ENCODE results near the gene AP1AR. TPM values are rescaled to one million over a fixed set of nuclear protein-coding genes. Genes with fewer than 3 reads are reported as not detected.

The AP1AR gene
- total RNA-seq, 2 experiments from 2014 or later, result 14.7 to 15.2 TPM

DNA sequence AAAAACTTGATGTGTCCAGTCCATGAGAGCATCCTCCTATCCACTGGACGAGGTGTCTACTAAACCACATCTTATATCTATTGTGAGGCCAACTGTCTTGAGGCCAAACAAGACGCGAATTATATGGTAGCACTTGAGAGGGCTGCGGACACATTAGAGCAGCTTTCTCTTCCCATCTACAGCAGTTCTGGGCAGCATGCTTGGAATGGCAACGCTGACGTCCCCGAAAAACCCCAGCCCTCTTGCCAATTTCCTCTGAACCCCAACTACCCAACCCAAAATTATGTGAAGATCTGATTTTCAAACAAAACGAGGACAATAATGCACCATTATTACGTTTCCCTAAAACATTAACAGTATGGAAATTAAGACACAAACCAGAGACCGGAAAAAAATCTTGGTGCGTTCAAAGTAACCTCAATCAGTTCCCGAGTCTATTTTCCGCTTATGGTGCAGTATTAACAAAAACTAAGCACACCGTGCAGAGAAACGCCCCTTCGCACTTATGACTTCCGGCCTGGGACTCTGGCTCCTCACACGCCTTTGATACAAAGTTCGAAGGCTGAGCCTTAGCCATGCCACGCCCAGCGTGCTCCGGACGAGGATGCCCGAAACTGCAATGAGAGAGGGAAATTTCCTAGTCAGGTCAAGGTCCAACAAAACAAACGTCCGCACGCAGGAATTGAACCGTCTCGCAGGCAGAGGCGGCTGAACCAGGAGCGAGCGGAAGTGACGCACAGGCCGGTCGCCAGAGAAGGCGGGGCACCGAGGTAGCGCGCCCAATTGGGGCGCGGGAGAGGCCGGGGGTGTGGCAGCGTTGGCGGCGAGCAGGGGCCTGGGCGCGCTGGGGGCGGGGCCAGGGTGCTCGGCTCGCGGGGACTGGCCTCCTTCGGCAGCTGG is 458 bp upstream of the AP1AR start:
- DNase-seq, result peak; percentile 97
- Mint-ChIP-seq H3K4me3 (peak overlapping the region; percentile 90), H3K9me3 (no peaks in the 10 kb centered on the region), H3K4me1 (ENCODE audit: low read depth) (peaks cover 29% of the 10 kb centered on the region), H3K27me3 (ENCODE audit: low read depth) (peaks cover 3% of the 10 kb centered on the region), H3K27ac (peak overlapping the region; percentile 98), H3K36me3 (ENCODE audit: low read depth) (no peaks in the 10 kb centered on the region)
- intact Hi-C loops (cut with micrococcal nuclease), result loop anchor here (1.0 to 10.0 kb wide), 14 partner anchors 17 to 534 kb away; partner anchors contain the start of genes FAM241A, LARP7 and TIFA
- CTCF ChIA-PET, result interaction anchor here (0.8 to 8.2 kb wide), 3 partner anchors 10 to 130 kb away, joined by 3 to 115 read pairs (median 7); partner anchors contain the start of gene TIFA

DNA sequence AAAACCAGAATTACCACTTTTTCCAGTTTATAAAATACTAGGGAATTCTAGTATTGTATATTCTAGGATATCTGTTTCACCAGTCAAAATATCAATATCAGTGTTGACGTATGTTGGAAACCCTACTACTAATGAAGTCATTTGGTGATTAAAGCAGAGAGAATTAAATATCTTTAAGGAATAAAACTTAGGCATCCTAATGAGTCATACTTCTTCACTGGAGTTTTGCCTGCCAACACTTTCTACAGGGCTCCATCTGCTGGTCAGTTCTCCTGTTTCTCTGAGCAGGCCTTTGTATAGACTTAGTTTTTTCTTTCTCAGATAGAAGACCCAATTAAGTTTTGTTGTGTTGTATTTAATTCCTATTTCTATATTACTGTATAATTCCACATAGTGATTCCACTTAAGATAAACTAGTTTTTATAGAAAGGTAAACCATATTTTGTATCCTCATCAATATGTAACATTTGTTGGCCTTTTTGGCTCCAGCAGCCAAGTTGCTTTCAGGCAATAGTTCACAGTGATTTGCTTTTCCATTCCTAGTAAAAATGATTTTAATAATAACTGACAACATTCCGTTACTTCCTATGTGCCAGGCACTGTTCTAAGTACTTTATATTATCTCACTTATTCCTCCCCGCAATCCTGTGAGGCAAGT is 3.5 kb downstream of the AP1AR start:
- intact Hi-C loops (cut with micrococcal nuclease), result loop anchor here (1.0 to 10.0 kb wide), 5 partner anchors 21 to 530 kb away; no protein-coding TSS in a partner anchor
- CTCF ChIA-PET, result interaction anchor here (0.6 to 8.2 kb wide), 23 partner anchors 8 to 717 kb away, joined by 3 to 115 read pairs (median 3); no protein-coding TSS in a partner anchor

DNA sequence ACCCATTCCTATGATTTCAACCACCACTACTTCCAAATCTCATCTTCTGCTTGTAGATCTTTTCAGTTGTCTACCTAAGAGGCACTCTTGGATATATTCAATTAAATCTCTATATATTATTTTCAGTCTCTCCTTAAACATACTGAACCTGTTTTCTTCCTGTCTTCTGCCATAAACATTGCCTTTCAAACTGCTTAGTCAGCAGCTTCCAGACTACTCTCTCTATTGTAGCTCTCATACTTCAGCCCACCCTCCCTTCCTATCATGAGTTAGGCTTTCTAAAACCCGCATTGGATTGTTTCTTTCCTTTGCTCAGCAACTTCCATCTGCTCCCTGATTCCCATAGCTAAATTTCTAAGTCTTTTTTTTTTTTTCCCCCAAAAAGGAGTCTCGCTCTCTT is 4.5 kb downstream of the AP1AR start:
- no peaks in the 10 kb centered on the region for H3K36me3 Mint-ChIP-seq (ENCODE audit: low read depth)
- H3K4me3 Mint-ChIP-seq, result no peak overlapping the region
- peaks cover 47% of the 10 kb centered on the region for H3K4me1 Mint-ChIP-seq (ENCODE audit: low read depth)
- H3K27me3 Mint-ChIP-seq (ENCODE audit: low read depth), result no peaks in the 10 kb centered on the region
- CTCF ChIA-PET, result interaction anchor here (0.6 to 8.2 kb wide), 12 partner anchors 9 to 277 kb away, joined by 3 to 115 read pairs (median 3); no protein-coding TSS in a partner anchor
- H3K9me3 Mint-ChIP-seq, result no peaks in the 10 kb centered on the region
- no peak overlapping the region for H3K27ac Mint-ChIP-seq
- intact Hi-C loops (cut with micrococcal nuclease), result loop anchor here (10.0 kb wide), 1 partner anchor 529 kb away; no protein-coding TSS in a partner anchor
- DNase-seq, result no peak

More for the DNA sequence above, 3.5 kb downstream of the AP1AR start:
- H3K4me3 Mint-ChIP-seq, result no peak overlapping the region
- H3K9me3 Mint-ChIP-seq, result no peaks in the 10 kb centered on the region
- peaks cover 48% of the 10 kb centered on the region for H3K4me1 Mint-ChIP-seq (ENCODE audit: low read depth)
- H3K27me3 Mint-ChIP-seq (ENCODE audit: low read depth), result no peaks in the 10 kb centered on the region
- no peak overlapping the region for H3K27ac Mint-ChIP-seq
- peak; percentile 70 for DNase-seq
- no peaks in the 10 kb centered on the region for H3K36me3 Mint-ChIP-seq (ENCODE audit: low read depth)

DNA sequence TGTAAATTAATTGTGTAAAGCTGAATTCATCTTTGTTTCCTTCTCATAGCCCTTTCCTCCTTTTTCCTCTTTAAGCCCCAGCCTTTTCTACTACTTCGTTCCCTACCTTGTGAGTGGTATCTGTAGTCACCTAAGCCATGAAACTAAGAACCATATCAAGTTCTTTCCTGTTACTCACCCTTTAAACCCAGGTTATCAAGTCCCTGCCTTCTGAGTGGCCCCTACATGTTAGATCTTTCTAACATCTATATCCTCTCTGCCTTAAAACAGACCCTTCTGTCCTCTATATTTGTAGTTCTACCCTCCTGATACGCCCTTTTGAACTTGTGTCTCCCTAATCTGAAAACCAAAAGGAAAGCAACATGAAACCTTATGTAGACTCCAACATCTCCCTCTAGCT is 7.2 kb downstream of the AP1AR start:
- no peaks in the 10 kb centered on the region for H3K27me3 Mint-ChIP-seq (ENCODE audit: low read depth)
- no peak overlapping the region for H3K4me3 Mint-ChIP-seq
- H3K36me3 Mint-ChIP-seq (ENCODE audit: low read depth), result peaks cover 2% of the 10 kb centered on the region
- intact Hi-C loops (cut with micrococcal nuclease), result loop anchor here (10.0 kb wide), 1 partner anchor 526 kb away; no protein-coding TSS in a partner anchor
- peaks cover 43% of the 10 kb centered on the region for H3K4me1 Mint-ChIP-seq (ENCODE audit: low read depth)
- H3K27ac Mint-ChIP-seq, result no peak overlapping the region
- CTCF ChIA-PET, result interaction anchor here (0.6 to 8.2 kb wide), 3 partner anchors 9 to 163 kb away, joined by 3 to 115 read pairs (median 3); no protein-coding TSS in a partner anchor
- no peak for DNase-seq
- no peaks in the 10 kb centered on the region for H3K9me3 Mint-ChIP-seq

DNA sequence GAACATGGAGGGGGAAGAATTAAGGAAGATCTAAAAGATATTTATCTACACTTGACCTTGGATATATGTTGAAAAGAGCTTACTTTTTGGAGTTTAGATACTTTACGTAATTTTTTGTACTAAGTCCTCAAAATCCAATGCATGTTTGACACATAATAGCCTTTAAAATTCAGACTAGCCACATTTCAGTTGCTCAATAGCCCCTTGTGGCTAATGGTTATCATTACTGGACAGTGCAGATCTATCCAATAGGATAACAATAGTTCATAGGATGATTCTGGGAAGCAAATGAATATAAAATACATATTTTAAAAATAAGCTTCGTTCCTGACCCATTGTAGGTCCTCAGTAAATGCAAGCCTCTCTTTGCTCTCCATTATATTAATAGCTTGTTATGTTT is 13.8 kb downstream of the AP1AR start:
- no peaks in the 10 kb centered on the region for H3K9me3 Mint-ChIP-seq

DNA sequence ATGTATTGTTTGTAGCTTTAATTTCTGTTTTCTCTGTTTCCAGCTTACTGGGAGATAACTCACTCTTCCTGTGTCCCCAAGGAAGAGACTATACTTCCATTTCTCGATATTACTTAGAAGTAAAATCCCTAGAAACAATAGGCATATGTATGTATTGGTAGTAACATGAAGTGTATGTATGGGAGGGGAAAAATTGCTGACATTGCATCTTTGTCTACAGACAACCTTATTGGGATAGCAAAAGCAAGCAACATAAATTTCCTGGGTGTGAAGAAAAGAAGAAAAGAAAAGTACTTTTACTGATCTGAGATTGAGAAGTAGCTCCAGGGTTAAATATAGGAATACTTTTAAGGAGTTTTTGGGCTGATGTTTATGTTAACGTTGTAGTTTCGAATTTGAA is 15.4 kb downstream of the AP1AR start:
- CTCF ChIA-PET, result interaction anchor here (0.7 to 1.8 kb wide), 5 partner anchors 8 to 277 kb away, joined by 3 to 6 read pairs (median 3); no protein-coding TSS in a partner anchor
- no peaks in the 10 kb centered on the region for H3K27me3 Mint-ChIP-seq (ENCODE audit: low read depth)
- H3K9me3 Mint-ChIP-seq, result no peaks in the 10 kb centered on the region
- DNase-seq, result no peak
- H3K36me3 Mint-ChIP-seq (ENCODE audit: low read depth), result peaks cover 2% of the 10 kb centered on the region
- H3K4me1 Mint-ChIP-seq (ENCODE audit: low read depth), result peaks cover 9% of the 10 kb centered on the region
- intact Hi-C loops (cut with micrococcal nuclease), result no loop called here
- no peak overlapping the region for H3K27ac Mint-ChIP-seq
- H3K4me3 Mint-ChIP-seq, result no peak overlapping the region

More for the DNA sequence above, 13.8 kb downstream of the AP1AR start:
- no peak for DNase-seq
- Mint-ChIP-seq H3K27ac (no peak overlapping the region), H3K4me3 (no peak overlapping the region), H3K4me1 (ENCODE audit: low read depth) (peaks cover 10% of the 10 kb centered on the region), H3K27me3 (ENCODE audit: low read depth) (no peaks in the 10 kb centered on the region), H3K36me3 (ENCODE audit: low read depth) (peaks cover 2% of the 10 kb centered on the region)
- intact Hi-C loops (cut with micrococcal nuclease), result no loop called here
- CTCF ChIA-PET, result interaction anchor here (0.7 to 1.3 kb wide), 5 partner anchors 10 to 279 kb away, joined by 3 to 4 read pairs (median 3); no protein-coding TSS in a partner anchor

DNA sequence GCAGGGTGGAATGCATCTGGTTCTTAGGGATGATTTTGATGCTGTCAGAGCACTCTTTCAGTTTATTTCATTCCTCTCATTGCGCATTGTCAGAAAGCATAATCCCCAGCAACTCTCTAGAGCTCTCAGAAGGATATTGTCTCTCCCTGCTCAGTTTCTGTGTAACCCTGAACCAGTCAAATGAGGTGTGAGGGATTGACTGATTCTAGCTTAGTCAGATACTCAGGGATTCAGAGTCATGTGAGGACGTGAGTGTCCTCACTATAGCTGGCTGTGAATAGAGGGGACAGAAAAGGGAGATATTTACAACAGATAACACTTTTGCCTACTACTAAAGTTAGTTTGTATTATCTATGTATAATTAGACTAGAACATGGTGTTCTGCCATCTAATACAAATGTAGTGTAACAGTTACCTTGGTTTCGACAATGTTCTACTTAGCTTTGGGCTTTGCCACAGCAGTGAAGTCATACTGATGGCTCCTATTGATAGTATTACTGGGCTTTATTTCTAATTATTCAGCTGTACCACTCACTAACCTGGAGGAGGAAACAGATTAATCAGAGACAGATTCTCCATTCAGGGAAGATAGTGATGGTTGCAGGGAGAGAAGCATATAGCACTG is 19.5 kb downstream of the AP1AR start:
- H3K4me1 Mint-ChIP-seq (ENCODE audit: low read depth), result peaks cover 4% of the 10 kb centered on the region
- H3K4me3 Mint-ChIP-seq, result no peak overlapping the region
- H3K27me3 Mint-ChIP-seq (ENCODE audit: low read depth), result no peaks in the 10 kb centered on the region
- H3K36me3 Mint-ChIP-seq (ENCODE audit: low read depth), result no peaks in the 10 kb centered on the region
- H3K27ac Mint-ChIP-seq, result no peak overlapping the region
- CTCF ChIA-PET, result interaction anchor here (0.6 to 1.5 kb wide), 6 partner anchors 9 to 151 kb away, joined by 3 to 5 read pairs (median 3); no protein-coding TSS in a partner anchor
- no peak for DNase-seq
- intact Hi-C loops (cut with micrococcal nuclease), result no loop called here
- no peaks in the 10 kb centered on the region for H3K9me3 Mint-ChIP-seq

DNA sequence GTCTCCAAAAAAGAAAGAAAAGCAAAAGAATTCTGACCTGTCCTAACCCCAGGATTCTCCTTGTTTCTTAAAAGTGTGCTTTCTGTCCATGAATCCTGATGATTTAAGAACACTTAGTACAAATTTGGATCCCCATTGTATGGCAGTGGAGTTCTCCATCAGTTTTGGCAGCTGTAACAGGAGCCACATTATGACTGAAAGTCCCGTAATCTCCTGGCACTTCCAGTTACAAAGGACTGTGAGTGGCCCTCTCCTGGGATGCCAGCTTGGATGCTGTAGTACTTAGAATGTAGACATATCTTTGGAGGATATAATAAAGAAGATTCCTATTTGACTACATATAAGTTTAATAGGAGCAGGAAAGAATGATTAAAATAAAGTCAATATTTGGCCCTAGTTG is 20.6 kb downstream of the AP1AR start:
- CTCF ChIA-PET, result no interaction called here
- H3K4me3 Mint-ChIP-seq, result no peak overlapping the region
- H3K9me3 Mint-ChIP-seq, result no peaks in the 10 kb centered on the region
- no peak overlapping the region for H3K27ac Mint-ChIP-seq
- peaks cover 2% of the 10 kb centered on the region for H3K36me3 Mint-ChIP-seq (ENCODE audit: low read depth)
- no peaks in the 10 kb centered on the region for H3K4me1 Mint-ChIP-seq (ENCODE audit: low read depth)
- no peak for DNase-seq
- no peaks in the 10 kb centered on the region for H3K27me3 Mint-ChIP-seq (ENCODE audit: low read depth)
- intact Hi-C loops (cut with micrococcal nuclease), result no loop called here

DNA sequence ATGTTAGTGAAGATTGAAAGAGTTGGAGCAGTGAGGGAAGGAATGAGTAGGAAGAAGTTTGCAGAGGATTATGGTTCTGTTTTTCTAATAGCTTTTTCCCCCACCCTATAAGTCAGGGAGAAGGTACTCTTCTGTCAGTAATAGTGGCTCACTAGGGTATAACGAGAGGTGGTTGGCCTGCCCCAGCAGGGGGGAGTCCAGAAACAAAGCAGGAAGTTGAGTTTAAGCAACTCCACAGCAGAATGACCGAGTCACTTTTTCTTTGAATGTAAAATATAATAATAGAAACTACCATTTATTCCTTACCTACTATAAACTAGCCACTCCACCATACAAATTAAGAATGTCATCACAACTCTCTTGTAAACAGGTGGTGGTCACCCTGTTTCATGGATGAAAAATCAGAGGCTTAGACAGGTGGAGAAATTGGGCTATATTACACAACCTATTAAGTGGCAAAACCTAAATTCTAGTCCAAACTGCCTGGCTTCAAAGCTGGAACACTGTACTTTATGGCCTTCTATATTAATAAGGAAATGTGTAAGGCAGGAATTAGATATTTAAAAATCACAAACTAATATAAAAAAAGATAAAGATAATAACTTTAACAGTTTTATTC is 21.9 kb downstream of the AP1AR start:
- DNase-seq, result no peak
- Mint-ChIP-seq H3K9me3 (no peaks in the 10 kb centered on the region), H3K4me3 (no peak overlapping the region), H3K36me3 (ENCODE audit: low read depth) (peaks cover 2% of the 10 kb centered on the region), H3K27me3 (ENCODE audit: low read depth) (no peaks in the 10 kb centered on the region), H3K4me1 (ENCODE audit: low read depth) (no peaks in the 10 kb centered on the region), H3K27ac (no peak overlapping the region)
- intact Hi-C loops (cut with micrococcal nuclease), result no loop called here
- CTCF ChIA-PET, result no interaction called here

DNA sequence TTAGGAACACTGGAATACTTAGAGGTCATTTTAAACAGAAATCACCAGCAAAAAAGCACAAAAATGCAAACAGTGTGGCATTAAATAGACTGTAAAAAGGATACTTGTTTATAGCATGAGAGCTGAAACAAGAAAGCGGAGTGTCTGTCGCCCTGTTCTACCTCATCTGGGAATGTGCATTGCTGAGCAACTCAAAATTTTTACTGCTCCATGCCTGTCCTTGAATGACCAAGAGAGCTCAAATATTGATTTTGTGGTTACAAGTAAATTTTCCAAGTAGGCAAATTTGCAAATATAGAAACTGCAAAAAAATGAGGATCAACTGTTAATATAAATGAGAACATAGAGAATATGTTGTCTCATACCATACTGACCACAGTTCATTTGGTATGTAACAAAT is 25.5 kb downstream of the AP1AR start:
- Mint-ChIP-seq H3K27me3 (ENCODE audit: low read depth) (no peaks in the 10 kb centered on the region), H3K4me3 (no peak overlapping the region), H3K36me3 (ENCODE audit: low read depth) (peaks cover 4% of the 10 kb centered on the region), H3K9me3 (no peaks in the 10 kb centered on the region), H3K27ac (no peak overlapping the region), H3K4me1 (ENCODE audit: low read depth) (no peaks in the 10 kb centered on the region)
- CTCF ChIA-PET, result interaction anchor here (0.6 to 1.3 kb wide), 5 partner anchors 17 to 269 kb away, joined by 3 to 6 read pairs (median 3); no protein-coding TSS in a partner anchor
- intact Hi-C loops (cut with micrococcal nuclease), result no loop called here
- no peak for DNase-seq

DNA sequence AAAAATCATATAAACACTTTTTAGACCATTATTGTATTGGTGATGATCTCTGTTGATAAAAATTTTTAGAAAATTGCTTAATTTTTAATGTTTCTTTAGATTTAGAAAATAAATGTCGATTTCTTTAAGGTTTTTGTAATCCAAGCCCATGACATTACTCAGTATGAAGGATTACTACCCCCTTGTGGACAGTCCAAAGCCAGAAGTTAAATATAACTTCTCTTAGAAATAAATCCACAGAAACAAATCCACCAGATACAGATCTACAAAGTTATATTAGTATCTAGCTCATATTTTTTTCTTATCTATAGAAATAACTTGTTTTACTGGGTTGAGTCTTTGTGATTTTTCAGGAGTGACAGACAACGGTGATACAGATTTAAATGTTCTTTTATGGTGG is 35.2 kb downstream of the AP1AR start:
- DNase-seq, result no peak
- Mint-ChIP-seq H3K4me3 (no peak overlapping the region), H3K27ac (peak overlapping the region; percentile 71), H3K9me3 (no peaks in the 10 kb centered on the region), H3K4me1 (ENCODE audit: low read depth) (peaks cover 33% of the 10 kb centered on the region), H3K27me3 (ENCODE audit: low read depth) (no peaks in the 10 kb centered on the region), H3K36me3 (ENCODE audit: low read depth) (peaks cover 12% of the 10 kb centered on the region)
- intact Hi-C loops (cut with micrococcal nuclease), result loop anchor here (1.0 kb wide), 2 partner anchors 53 to 168 kb away; no protein-coding TSS in a partner anchor
- CTCF ChIA-PET, result interaction anchor here (0.6 to 1.6 kb wide), 7 partner anchors 14 to 439 kb away, joined by 3 to 7 read pairs (median 4); no protein-coding TSS in a partner anchor
